Uterus (tissue), 2 donors: Measurements from ENCODE around the gene CERS4.

Experiments used
- POLR2A ChIP-seq, 2 donors: fragments of 450-650 bp; IDR thresholded peaks; one replicate each; pipeline ENCODE4 v1.6.1; 2016; ENCODE audit warnings: antibody characterized with exemption in 2 of 2, mild to moderate bottlenecking in 1 of 2, moderate library complexity in 1 of 2
- TF ChIP-seq, protein P1 (sequence below), 4 experiments: fragments of 200-600 bp in 2 of 4; fragments of 450-650 bp in 2 of 4; sonication (generic) in 2 of 4; IDR thresholded peaks; one replicate each; pipeline ENCODE4 v1.5.1; 2016 to 2019; ENCODE audit warnings: antibody characterized with exemption in 4 of 4, mild to moderate bottlenecking in 2 of 4, moderate library complexity in 1 of 4

DNA sequence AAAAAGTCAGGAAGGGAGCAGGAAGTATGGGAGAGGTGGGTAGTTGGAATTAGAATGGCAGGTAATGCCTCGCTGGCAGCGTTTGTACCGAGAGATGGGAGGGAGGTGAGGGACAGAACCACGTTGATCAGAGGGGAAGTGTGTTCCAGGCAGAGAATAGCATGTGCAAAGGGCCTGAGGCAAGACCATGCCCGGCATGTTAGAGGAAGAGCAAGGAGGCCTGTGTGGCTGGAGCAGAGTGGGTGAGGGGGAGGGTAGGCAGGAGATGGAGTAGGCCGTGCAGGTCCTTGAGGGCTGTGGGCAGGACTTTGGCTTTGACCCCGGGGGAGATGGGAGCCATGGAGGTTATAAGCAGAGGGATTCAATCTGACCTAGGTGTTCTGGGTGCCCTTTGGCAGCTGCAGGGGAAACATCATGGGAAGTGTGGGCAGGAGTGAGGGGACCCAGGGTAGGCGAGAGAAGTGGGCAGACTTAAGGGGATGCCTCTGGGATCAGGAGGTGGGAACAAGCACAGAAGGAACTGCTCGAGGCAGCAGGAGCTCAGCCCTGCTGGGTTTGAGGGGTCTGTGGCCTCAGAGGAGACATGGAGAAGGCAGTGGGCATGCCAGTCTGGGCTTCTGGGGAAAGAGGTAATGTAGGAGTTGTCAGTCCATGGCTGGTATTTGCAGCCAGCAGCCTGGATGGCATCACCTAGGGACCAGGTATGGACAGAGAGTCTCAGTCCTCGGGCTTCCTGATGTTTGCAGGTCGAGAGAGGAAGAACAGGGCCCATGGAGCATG lies 50.2 kb downstream of the CERS4 start:
- TF ChIP-seq, protein P1, sequence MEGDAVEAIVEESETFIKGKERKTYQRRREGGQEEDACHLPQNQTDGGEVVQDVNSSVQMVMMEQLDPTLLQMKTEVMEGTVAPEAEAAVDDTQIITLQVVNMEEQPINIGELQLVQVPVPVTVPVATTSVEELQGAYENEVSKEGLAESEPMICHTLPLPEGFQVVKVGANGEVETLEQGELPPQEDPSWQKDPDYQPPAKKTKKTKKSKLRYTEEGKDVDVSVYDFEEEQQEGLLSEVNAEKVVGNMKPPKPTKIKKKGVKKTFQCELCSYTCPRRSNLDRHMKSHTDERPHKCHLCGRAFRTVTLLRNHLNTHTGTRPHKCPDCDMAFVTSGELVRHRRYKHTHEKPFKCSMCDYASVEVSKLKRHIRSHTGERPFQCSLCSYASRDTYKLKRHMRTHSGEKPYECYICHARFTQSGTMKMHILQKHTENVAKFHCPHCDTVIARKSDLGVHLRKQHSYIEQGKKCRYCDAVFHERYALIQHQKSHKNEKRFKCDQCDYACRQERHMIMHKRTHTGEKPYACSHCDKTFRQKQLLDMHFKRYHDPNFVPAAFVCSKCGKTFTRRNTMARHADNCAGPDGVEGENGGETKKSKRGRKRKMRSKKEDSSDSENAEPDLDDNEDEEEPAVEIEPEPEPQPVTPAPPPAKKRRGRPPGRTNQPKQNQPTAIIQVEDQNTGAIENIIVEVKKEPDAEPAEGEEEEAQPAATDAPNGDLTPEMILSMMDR (IDR thresholded peaks at IDR 0.05), result no peak
- no peak for TF ChIP-seq POLR2A (IDR thresholded peaks at IDR 0.05)
